Caki2 (cell line): ENCODE measurements around the gene FOXI2. TPM values are rescaled to one million over a fixed set of nuclear protein-coding genes. Genes with fewer than 3 reads are reported as not detected.

Source experiments
- total RNA-seq: library from RNA; depleted of rRNA; stranded (reverse); fragments of >200 nt; shearing (Covaris generic); gene quantifications from 2 replicates; pipeline ENCODE4 v1.2.3, GENCODE V29; 2014; ENCODE audit warnings: low replicate concordance; rRNA removed

The FOXI2 gene
- total RNA-seq, 1 experiment from 2014 or later = not detected

Other genes with a start within 250 kb of the FOXI2 start
- gene NPS, start 187.9 kb upstream of the FOXI2 start, total RNA-seq = not detected in 2 replicates
- gene CLRN3, start 155.8 kb downstream of the FOXI2 start, total RNA-seq = not detected in 2 replicates
- gene PTPRE, start 169.9 kb downstream of the FOXI2 start, total RNA-seq = 2.8 and 16.7 TPM in 2 replicates